Suprapubic skin (tissue), 4 donors: ENCODE measurements around the gene COL4A3. TPM values are rescaled to one million over a fixed set of nuclear protein-coding genes. Genes with fewer than 3 reads are reported as not detected.

ENCODE experiments used
- DNase-seq, 2 donors: peaks; one replicate each; pipeline ENCODE4 v3.0.0-alpha.2; 2019; ENCODE audit warnings: low spot score in 2 of 2
- H3K27ac ChIP-seq: fragments of 200-600 bp; sonication (generic); one replicate; pipeline ENCODE4 v1.5.1; 2019
- H3K27me3 ChIP-seq: fragments of 200-600 bp; sonication (generic); one replicate; pipeline ENCODE4 v1.5.1; 2019
- H3K36me3 ChIP-seq: fragments of 200-600 bp; sonication (generic); one replicate; pipeline ENCODE4 v1.5.1; 2019
- H3K4me1 ChIP-seq: fragments of 200-600 bp; sonication (generic); one replicate; pipeline ENCODE4 v1.5.1; 2019
- H3K4me3 ChIP-seq: fragments of 200-600 bp; sonication (generic); one replicate; pipeline ENCODE4 v1.5.1; 2019; ENCODE audit warnings: mild to moderate bottlenecking
- H3K9me3 ChIP-seq: fragments of 200-600 bp; sonication (generic); one replicate; pipeline ENCODE4 v1.5.1; 2019
- EP300 ChIP-seq: sonication (generic); formaldehyde crosslinking; IDR thresholded peaks from one replicate; pipeline ENCODE4 v1.6.1; 2017; ENCODE audit warnings: antibody characterized with exemption
- POLR2A ChIP-seq, 2 donors: fragments of 450-650 bp; IDR thresholded peaks; one replicate each; pipeline ENCODE4 v1.6.1; 2017; ENCODE audit warnings: antibody characterized with exemption in 2 of 2, mild to moderate bottlenecking in 2 of 2, moderate library complexity in 2 of 2
- POLR2AphosphoS5 ChIP-seq, 3 donors: sonication (generic); formaldehyde crosslinking; IDR thresholded peaks; one replicate each; pipeline ENCODE4 v1.6.1; 2017; ENCODE audit warnings: antibody characterized with exemption in 3 of 3
- WGBS: methylation state at CpG from one replicate; pipeline ENCODE4 v1.1.5; 2018; 5-methylcytosine and 5-hydroxymethylcytosine counted together
- total RNA-seq, 4 donors: library from RNA; depleted of rRNA; stranded (reverse); fragments of >200 nt; gene quantifications; one replicate each; pipeline ENCODE4 v1.1.0, GENCODE V29; 2016
- TF ChIP-seq, protein P1 (sequence below), 2 donors: fragments of 200-600 bp in 1 of 2; fragments of 450-650 bp in 1 of 2; sonication (generic) in 1 of 2; IDR thresholded peaks; one replicate each; pipeline ENCODE4 v1.5.1; 2016 to 2019; ENCODE audit warnings: antibody characterized with exemption in 2 of 2, mild to moderate bottlenecking in 1 of 2, moderate library complexity in 1 of 2

COL4A3 gene
- total RNA-seq, 4 donors from 2014 or later, result 0.26 to 2.2 (median 0.80) TPM; not detected in 1

DNA sequence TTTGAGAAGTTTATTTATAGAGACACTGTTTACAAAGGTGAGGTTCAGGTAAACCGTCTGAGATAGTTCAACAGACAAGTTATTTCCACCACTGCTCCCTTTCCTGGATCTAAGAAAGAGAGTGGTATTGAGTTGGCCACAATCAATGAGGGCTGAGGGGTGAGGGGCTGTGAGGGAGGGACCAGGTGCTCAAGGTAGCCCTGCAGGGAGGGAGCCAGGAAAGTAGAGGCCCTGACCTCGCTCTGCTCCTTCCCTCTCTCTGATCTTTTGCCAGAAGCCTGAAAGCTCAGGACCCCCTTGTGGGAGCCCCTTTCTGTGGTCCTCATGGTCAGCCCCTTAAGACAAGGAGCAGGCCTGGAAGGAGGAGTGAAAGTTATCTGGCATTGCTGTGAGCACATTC is 29.8 kb downstream of the COL4A3 start:
- H3K27ac ChIP-seq, result no peak overlapping the region
- H3K27me3 ChIP-seq, result no peaks in the 10 kb centered on the region
- no peaks in the 10 kb centered on the region for H3K4me1 ChIP-seq
- 69% methylated on average over 2 of the region's 2 CpGs for WGBS
- H3K4me3 ChIP-seq, result no peak overlapping the region
- no peaks in the 10 kb centered on the region for H3K9me3 ChIP-seq
- TF ChIP-seq, protein P1, sequence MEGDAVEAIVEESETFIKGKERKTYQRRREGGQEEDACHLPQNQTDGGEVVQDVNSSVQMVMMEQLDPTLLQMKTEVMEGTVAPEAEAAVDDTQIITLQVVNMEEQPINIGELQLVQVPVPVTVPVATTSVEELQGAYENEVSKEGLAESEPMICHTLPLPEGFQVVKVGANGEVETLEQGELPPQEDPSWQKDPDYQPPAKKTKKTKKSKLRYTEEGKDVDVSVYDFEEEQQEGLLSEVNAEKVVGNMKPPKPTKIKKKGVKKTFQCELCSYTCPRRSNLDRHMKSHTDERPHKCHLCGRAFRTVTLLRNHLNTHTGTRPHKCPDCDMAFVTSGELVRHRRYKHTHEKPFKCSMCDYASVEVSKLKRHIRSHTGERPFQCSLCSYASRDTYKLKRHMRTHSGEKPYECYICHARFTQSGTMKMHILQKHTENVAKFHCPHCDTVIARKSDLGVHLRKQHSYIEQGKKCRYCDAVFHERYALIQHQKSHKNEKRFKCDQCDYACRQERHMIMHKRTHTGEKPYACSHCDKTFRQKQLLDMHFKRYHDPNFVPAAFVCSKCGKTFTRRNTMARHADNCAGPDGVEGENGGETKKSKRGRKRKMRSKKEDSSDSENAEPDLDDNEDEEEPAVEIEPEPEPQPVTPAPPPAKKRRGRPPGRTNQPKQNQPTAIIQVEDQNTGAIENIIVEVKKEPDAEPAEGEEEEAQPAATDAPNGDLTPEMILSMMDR (IDR thresholded peaks at IDR 0.05), result no peak
- no peak for TF ChIP-seq POLR2A (IDR thresholded peaks at IDR 0.05)
- no peak for TF ChIP-seq POLR2AphosphoS5 (IDR thresholded peaks at IDR 0.05)
- TF ChIP-seq EP300, result no peak
- no peaks in the 10 kb centered on the region for H3K36me3 ChIP-seq
- no peak for DNase-seq

DNA sequence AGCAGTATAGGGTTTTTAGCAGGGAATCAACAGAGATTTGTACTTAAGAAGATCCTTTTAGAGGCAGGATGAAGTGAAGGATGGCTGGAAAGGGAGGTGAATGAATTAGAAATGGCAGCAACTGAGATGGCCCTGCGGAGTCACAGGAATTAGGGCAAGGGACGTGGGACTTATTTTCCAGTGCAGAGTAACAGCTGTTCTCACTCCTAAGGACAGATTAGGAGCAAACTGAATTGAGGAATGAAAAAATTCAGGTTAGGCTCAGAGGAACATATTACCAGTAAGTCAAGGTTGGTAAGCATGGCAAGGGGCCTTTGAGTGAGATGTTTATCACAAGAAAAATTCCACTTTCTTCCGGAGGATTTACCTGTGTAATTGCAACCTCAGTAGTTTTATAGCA is 34.4 kb downstream of the COL4A3 start:
- Histone ChIP-seq H3K4me1 (no peaks in the 10 kb centered on the region), H3K36me3 (no peaks in the 10 kb centered on the region), H3K27me3 (no peaks in the 10 kb centered on the region), H3K9me3 (no peaks in the 10 kb centered on the region), H3K4me3 (no peak overlapping the region), H3K27ac (no peak overlapping the region)
- TF ChIP-seq EP300, result no peak
- TF ChIP-seq, protein P1 (IDR thresholded peaks at IDR 0.05), result no peak
- TF ChIP-seq POLR2AphosphoS5 (IDR thresholded peaks at IDR 0.05), result no peak
- 74% methylated on average over 3 of the region's 3 CpGs for WGBS
- DNase-seq, result no peak

DNA sequence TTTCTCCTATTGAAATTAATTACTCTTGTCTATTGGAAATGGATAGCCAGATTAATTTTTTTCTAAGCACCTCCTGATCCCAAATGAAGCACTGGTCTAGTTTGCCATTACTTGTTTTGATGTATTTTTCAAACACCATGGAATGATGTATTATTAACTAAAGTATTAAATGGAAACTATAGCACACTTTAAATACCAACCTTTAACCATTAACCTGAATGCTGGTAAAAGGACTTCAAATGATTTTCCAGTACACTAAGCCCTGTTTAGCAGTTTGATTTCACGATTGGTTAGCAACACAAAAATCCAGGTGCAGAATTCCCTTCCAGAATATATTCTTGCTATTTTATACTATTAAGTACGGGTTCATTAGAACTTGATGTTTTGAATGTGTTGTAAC is 37.3 kb downstream of the COL4A3 start:
- WGBS, result 61% methylated on average over 2 of the region's 2 CpGs
- no peak overlapping the region for H3K27ac ChIP-seq
- no peak overlapping the region for H3K4me3 ChIP-seq
- H3K27me3 ChIP-seq, result no peaks in the 10 kb centered on the region
- no peaks in the 10 kb centered on the region for H3K4me1 ChIP-seq
- no peaks in the 10 kb centered on the region for H3K36me3 ChIP-seq
- no peaks in the 10 kb centered on the region for H3K9me3 ChIP-seq
- TF ChIP-seq POLR2A (IDR thresholded peaks at IDR 0.05), result no peak
- no peak for TF ChIP-seq EP300
- no peak for TF ChIP-seq POLR2AphosphoS5 (IDR thresholded peaks at IDR 0.05)
- TF ChIP-seq, protein P1 (IDR thresholded peaks at IDR 0.05), result no peak
- no peak for DNase-seq

DNA sequence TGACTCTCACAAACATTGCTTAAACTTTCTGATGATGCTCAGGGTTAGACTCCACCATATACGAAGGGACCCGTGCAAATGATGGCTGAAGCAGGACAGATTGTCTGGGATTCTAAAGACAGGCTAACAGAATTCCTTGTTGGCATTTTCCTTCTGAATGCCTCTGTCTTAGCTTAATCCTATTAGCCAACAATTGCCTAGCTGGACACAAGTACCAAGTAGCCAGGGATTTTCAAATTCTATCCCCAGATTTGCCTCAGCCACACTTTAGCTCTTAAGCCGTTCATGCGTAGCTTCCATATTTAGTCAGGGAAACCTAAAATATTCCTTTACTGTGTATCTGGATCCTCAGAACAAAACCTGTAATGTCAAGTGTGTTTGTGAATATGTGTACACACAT is 40.0 kb downstream of the COL4A3 start:
- no peaks in the 10 kb centered on the region for H3K4me1 ChIP-seq
- H3K9me3 ChIP-seq, result no peaks in the 10 kb centered on the region
- H3K36me3 ChIP-seq, result no peaks in the 10 kb centered on the region
- TF ChIP-seq POLR2A (IDR thresholded peaks at IDR 0.05), result no peak
- TF ChIP-seq EP300, result no peak
- no peak for TF ChIP-seq POLR2AphosphoS5 (IDR thresholded peaks at IDR 0.05)
- TF ChIP-seq, protein P1 (IDR thresholded peaks at IDR 0.05), result no peak
- no peaks in the 10 kb centered on the region for H3K27me3 ChIP-seq
- no peak for DNase-seq
- WGBS, result 90% methylated on average over 4 of the region's 4 CpGs
- no peak overlapping the region for H3K4me3 ChIP-seq
- no peak overlapping the region for H3K27ac ChIP-seq

DNA sequence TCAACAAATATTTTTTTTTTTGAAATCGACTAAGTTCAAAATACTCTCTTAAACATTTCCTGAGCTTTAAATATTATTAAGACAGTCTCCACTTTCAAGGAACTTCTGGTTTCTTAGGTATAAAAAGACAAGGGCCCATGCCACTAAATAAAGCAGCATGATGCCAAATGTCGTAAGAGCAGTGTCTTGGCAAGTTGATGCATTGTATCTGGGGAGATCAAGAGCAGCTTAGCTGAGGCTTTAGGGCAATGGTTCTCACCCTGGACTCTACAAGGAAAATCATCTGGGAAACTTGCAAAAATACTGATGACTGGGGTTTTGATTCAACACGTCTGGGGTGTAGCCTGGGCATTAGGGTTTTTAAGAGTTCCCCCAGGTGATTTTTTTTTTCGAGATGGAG is 41.3 kb downstream of the COL4A3 start:
- Histone ChIP-seq H3K9me3 (no peaks in the 10 kb centered on the region), H3K4me3 (no peak overlapping the region), H3K4me1 (no peaks in the 10 kb centered on the region), H3K36me3 (no peaks in the 10 kb centered on the region), H3K27ac (no peak overlapping the region), H3K27me3 (no peaks in the 10 kb centered on the region)
- 66% methylated on average over 4 of the region's 4 CpGs for WGBS
- TF ChIP-seq POLR2AphosphoS5 (IDR thresholded peaks at IDR 0.05) (no peak), POLR2A (IDR thresholded peaks at IDR 0.05) (no peak), EP300 (no peak)
- TF ChIP-seq, protein P1 (IDR thresholded peaks at IDR 0.05), result no peak
- DNase-seq, result no peak
